GM21825 (cell line): ENCODE data around the gene OR4E2.
"Not testable (repeated sequence)": the region's sequence is repeated elsewhere in the genome, so short reads cannot be mapped to it uniquely, and the experiment has no call there.

Source experiments
- ATAC-seq: cut with Tn5 transposase; IDR thresholded peaks from one replicate; pipeline ENCODE4 v1.9.1; 2021; ENCODE audit warnings: mild to moderate bottlenecking, moderate library complexity; ENCODE audit not compliant: unreplicated experiment

The OR4E2 gene

GRCh38 chr14:21653331-21653885, at the start of gene OR4E2:
Gene OR4E2 (plus strand): TSS chr14:21653835. CDS start chr14:21665083, 11,248 bp downstream.
- ATAC-seq: no peak

GRCh38 chr14:21612324-21612723, 41.3 kb upstream of the OR4E2 start:
- no peak for ATAC-seq

- ATAC-seq: no peak
Observed at GRCh38 chr14:21614240-21614639, 39.4 kb upstream of the OR4E2 start.

GRCh38 chr14:21617614-21618013, 36.0 kb upstream of the OR4E2 start:
- no peak for ATAC-seq

- no peak for ATAC-seq
Observed at GRCh38 chr14:21626491-21627230, 27.0 kb upstream of the OR4E2 start.

GRCh38 chr14:21630503-21630902, 23.1 kb upstream of the OR4E2 start:
- ATAC-seq: not testable (repeated sequence)

- ATAC-seq: no peak
Observed at GRCh38 chr14:21631084-21631483, 22.6 kb upstream of the OR4E2 start.

GRCh38 chr14:21634840-21635239, 18.8 kb upstream of the OR4E2 start, which contains the start of gene OR10G2:
Gene OR10G2 (minus strand): TSS chr14:21634940. CDS start chr14:21634842, 98 bp downstream.
- no peak for ATAC-seq

GRCh38 chr14:21642683-21643082, 11.0 kb upstream of the OR4E2 start:
- ATAC-seq: no peak

- no peak for ATAC-seq
Observed at GRCh38 chr14:21643407-21643806, 10.2 kb upstream of the OR4E2 start.

GRCh38 chr14:21647380-21647779, 6.3 kb upstream of the OR4E2 start:
- no peak for ATAC-seq

- ATAC-seq: no peak
Observed at GRCh38 chr14:21652209-21652808, 1.3 kb upstream of the OR4E2 start.

GRCh38 chr14:21654215-21654614, 580 bp downstream of the OR4E2 start:
- no peak for ATAC-seq

- ATAC-seq: no peak
Observed at GRCh38 chr14:21656980-21657379, 3.3 kb downstream of the OR4E2 start.

GRCh38 chr14:21668377-21668776, 14.7 kb downstream of the OR4E2 start:
- no peak for ATAC-seq

- no peak for ATAC-seq
Observed at GRCh38 chr14:21669284-21669683, 15.6 kb downstream of the OR4E2 start.

- ATAC-seq: no peak
Observed at GRCh38 chr14:21671371-21671770, 17.7 kb downstream of the OR4E2 start.

GRCh38 chr14:21672116-21672515, 18.5 kb downstream of the OR4E2 start:
- no peak for ATAC-seq

GRCh38 chr14:21673718-21674117, 20.1 kb downstream of the OR4E2 start, which contains the start of gene OR4E1:
Gene OR4E1 (minus strand): TSS chr14:21673818. CDS start chr14:21670935, 2,883 bp downstream.
- no peak for ATAC-seq

- ATAC-seq: no peak
Observed at GRCh38 chr14:21675566-21675965, 21.9 kb downstream of the OR4E2 start.

- no peak for ATAC-seq
Observed at GRCh38 chr14:21680072-21680471, 26.4 kb downstream of the OR4E2 start.

GRCh38 chr14:21686468-21686867, 32.8 kb downstream of the OR4E2 start:
- ATAC-seq: no peak
